ENCODE data around the gene PRAMEF8. TPM values are rescaled to one million over a fixed set of nuclear protein-coding genes. Genes with fewer than 3 reads are reported as not detected.
"Not testable (repeated sequence)": the region's sequence is repeated elsewhere in the genome, so short reads cannot be mapped to it uniquely, and the experiment has no call there.

Gene PRAMEF8
- total RNA-seq, result not detected

- not testable (repeated sequence) for H3K4me1 Mint-ChIP-seq, DNase-seq, H3K36me3 Mint-ChIP-seq, H3K27ac Mint-ChIP-seq, H3K27me3 Mint-ChIP-seq, H3K9me3 Mint-ChIP-seq, H3K4me3 Mint-ChIP-seq
These were observed at the start of gene PRAMEF8 for GRCh38 chr1:13285037-13285436. Gene PRAMEF8 (minus strand): TSS chr1:13285137. CDS start chr1:13284091, 1,046 bp downstream.

- H3K27ac Mint-ChIP-seq, H3K9me3 Mint-ChIP-seq, H3K36me3 Mint-ChIP-seq, DNase-seq, H3K4me3 Mint-ChIP-seq, H3K4me1 Mint-ChIP-seq, H3K27me3 Mint-ChIP-seq: not testable (repeated sequence)
These were observed 30.3 kb upstream of the PRAMEF8 start, which contains the start of gene PRAMEF15 for GRCh38 chr1:13315281-13315680. Gene PRAMEF15 (plus strand): TSS chr1:13315581. CDS start chr1:13318408, 2,827 bp downstream.

GRCh38 chr1:13303239-13303638 is 18.3 kb upstream of the PRAMEF8 start, which contains the start of gene PRAMEF33:
Gene PRAMEF33 (plus strand): TSS chr1:13303539. CDS start chr1:13305955, 2,416 bp downstream.
- H3K9me3 Mint-ChIP-seq, H3K27ac Mint-ChIP-seq, H3K4me3 Mint-ChIP-seq, H3K36me3 Mint-ChIP-seq, H3K27me3 Mint-ChIP-seq, H3K4me1 Mint-ChIP-seq, DNase-seq: not testable (repeated sequence)

GRCh38 chr1:13302197-13302596 is 17.3 kb upstream of the PRAMEF8 start:
- H3K36me3 Mint-ChIP-seq, H3K9me3 Mint-ChIP-seq, DNase-seq, H3K27me3 Mint-ChIP-seq, H3K4me1 Mint-ChIP-seq, H3K27ac Mint-ChIP-seq, H3K4me3 Mint-ChIP-seq: not testable (repeated sequence)

- not testable (repeated sequence) for H3K4me1 Mint-ChIP-seq, H3K9me3 Mint-ChIP-seq, H3K27ac Mint-ChIP-seq, H3K36me3 Mint-ChIP-seq, H3K27me3 Mint-ChIP-seq, DNase-seq, H3K4me3 Mint-ChIP-seq
These were observed 13.8 kb upstream of the PRAMEF8 start for GRCh38 chr1:13298699-13299098.

- not testable (repeated sequence) for H3K4me1 Mint-ChIP-seq, H3K27ac Mint-ChIP-seq, DNase-seq, H3K9me3 Mint-ChIP-seq, H3K36me3 Mint-ChIP-seq, H3K27me3 Mint-ChIP-seq, H3K4me3 Mint-ChIP-seq
These were observed 12.4 kb upstream of the PRAMEF8 start for GRCh38 chr1:13297216-13297931.

GRCh38 chr1:13289030-13289429 is 4.1 kb upstream of the PRAMEF8 start:
- H3K4me3 Mint-ChIP-seq, H3K4me1 Mint-ChIP-seq, H3K27me3 Mint-ChIP-seq, H3K36me3 Mint-ChIP-seq, H3K9me3 Mint-ChIP-seq, DNase-seq, H3K27ac Mint-ChIP-seq: not testable (repeated sequence)

GRCh38 chr1:13279617-13280016 is 5.3 kb downstream of the PRAMEF8 start:
- not testable (repeated sequence) for H3K4me1 Mint-ChIP-seq, H3K36me3 Mint-ChIP-seq, DNase-seq, H3K27ac Mint-ChIP-seq, H3K27me3 Mint-ChIP-seq, H3K4me3 Mint-ChIP-seq, H3K9me3 Mint-ChIP-seq

- not testable (repeated sequence) for H3K4me3 Mint-ChIP-seq, H3K9me3 Mint-ChIP-seq, H3K4me1 Mint-ChIP-seq, H3K27me3 Mint-ChIP-seq, H3K27ac Mint-ChIP-seq, H3K36me3 Mint-ChIP-seq, DNase-seq
These were observed 7.9 kb downstream of the PRAMEF8 start for GRCh38 chr1:13277016-13277415.

GRCh38 chr1:13265124-13265523 is 19.8 kb downstream of the PRAMEF8 start:
- H3K27ac Mint-ChIP-seq, H3K9me3 Mint-ChIP-seq, H3K36me3 Mint-ChIP-seq, H3K4me1 Mint-ChIP-seq, H3K4me3 Mint-ChIP-seq, DNase-seq, H3K27me3 Mint-ChIP-seq: not testable (repeated sequence)

- not testable (repeated sequence) for H3K4me1 Mint-ChIP-seq, DNase-seq, H3K9me3 Mint-ChIP-seq, H3K36me3 Mint-ChIP-seq, H3K4me3 Mint-ChIP-seq, H3K27me3 Mint-ChIP-seq, H3K27ac Mint-ChIP-seq
These were observed 31.0 kb downstream of the PRAMEF8 start, which contains the start of gene PRAMEF5 for GRCh38 chr1:13253898-13254297. Gene PRAMEF5 (plus strand): TSS chr1:13254198. CDS start chr1:13259269, 5,071 bp downstream.

- not testable (repeated sequence) for H3K36me3 Mint-ChIP-seq, DNase-seq, H3K4me3 Mint-ChIP-seq, H3K27me3 Mint-ChIP-seq, H3K4me1 Mint-ChIP-seq, H3K9me3 Mint-ChIP-seq, H3K27ac Mint-ChIP-seq
These were observed 37.8 kb downstream of the PRAMEF8 start for GRCh38 chr1:13247122-13247521.

- DNase-seq, H3K27ac Mint-ChIP-seq, H3K27me3 Mint-ChIP-seq, H3K36me3 Mint-ChIP-seq, H3K4me1 Mint-ChIP-seq, H3K9me3 Mint-ChIP-seq, H3K4me3 Mint-ChIP-seq: not testable (repeated sequence)
These were observed 38.4 kb downstream of the PRAMEF8 start for GRCh38 chr1:13246554-13246871.

- H3K27me3 Mint-ChIP-seq, H3K4me3 Mint-ChIP-seq, H3K27ac Mint-ChIP-seq, H3K9me3 Mint-ChIP-seq, DNase-seq, H3K4me1 Mint-ChIP-seq, H3K36me3 Mint-ChIP-seq: not testable (repeated sequence)
These were observed 38.9 kb downstream of the PRAMEF8 start for GRCh38 chr1:13245841-13246553.

GRCh38 chr1:13243536-13244263 is 41.2 kb downstream of the PRAMEF8 start:
- not testable (repeated sequence) for H3K4me3 Mint-ChIP-seq, H3K27me3 Mint-ChIP-seq, H3K9me3 Mint-ChIP-seq, H3K27ac Mint-ChIP-seq, DNase-seq, H3K36me3 Mint-ChIP-seq, H3K4me1 Mint-ChIP-seq

All from activated naive CD8-positive, alpha-beta T cell treated with anti-CD3 and anti-CD28 coated beads for 36 hours (primary cell).